GM04503 (cell line): ENCODE measurements around the gene CDHR5.
"Not testable (repeated sequence)": the region's sequence is repeated elsewhere in the genome, so short reads cannot be mapped to it uniquely, and the experiment has no call there.

ENCODE experiments used
- DNase-seq: peaks from one replicate; pipeline ENCODE4 v3.0.0-alpha.2; 2012; ENCODE audit warnings: low read depth

Gene CDHR5, protein sequence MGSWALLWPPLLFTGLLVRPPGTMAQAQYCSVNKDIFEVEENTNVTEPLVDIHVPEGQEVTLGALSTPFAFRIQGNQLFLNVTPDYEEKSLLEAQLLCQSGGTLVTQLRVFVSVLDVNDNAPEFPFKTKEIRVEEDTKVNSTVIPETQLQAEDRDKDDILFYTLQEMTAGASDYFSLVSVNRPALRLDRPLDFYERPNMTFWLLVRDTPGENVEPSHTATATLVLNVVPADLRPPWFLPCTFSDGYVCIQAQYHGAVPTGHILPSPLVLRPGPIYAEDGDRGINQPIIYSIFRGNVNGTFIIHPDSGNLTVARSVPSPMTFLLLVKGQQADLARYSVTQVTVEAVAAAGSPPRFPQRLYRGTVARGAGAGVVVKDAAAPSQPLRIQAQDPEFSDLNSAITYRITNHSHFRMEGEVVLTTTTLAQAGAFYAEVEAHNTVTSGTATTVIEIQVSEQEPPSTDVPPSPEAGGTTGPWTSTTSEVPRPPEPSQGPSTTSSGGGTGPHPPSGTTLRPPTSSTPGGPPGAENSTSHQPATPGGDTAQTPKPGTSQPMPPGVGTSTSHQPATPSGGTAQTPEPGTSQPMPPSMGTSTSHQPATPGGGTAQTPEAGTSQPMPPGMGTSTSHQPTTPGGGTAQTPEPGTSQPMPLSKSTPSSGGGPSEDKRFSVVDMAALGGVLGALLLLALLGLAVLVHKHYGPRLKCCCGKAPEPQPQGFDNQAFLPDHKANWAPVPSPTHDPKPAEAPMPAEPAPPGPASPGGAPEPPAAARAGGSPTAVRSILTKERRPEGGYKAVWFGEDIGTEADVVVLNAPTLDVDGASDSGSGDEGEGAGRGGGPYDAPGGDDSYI

DNA sequence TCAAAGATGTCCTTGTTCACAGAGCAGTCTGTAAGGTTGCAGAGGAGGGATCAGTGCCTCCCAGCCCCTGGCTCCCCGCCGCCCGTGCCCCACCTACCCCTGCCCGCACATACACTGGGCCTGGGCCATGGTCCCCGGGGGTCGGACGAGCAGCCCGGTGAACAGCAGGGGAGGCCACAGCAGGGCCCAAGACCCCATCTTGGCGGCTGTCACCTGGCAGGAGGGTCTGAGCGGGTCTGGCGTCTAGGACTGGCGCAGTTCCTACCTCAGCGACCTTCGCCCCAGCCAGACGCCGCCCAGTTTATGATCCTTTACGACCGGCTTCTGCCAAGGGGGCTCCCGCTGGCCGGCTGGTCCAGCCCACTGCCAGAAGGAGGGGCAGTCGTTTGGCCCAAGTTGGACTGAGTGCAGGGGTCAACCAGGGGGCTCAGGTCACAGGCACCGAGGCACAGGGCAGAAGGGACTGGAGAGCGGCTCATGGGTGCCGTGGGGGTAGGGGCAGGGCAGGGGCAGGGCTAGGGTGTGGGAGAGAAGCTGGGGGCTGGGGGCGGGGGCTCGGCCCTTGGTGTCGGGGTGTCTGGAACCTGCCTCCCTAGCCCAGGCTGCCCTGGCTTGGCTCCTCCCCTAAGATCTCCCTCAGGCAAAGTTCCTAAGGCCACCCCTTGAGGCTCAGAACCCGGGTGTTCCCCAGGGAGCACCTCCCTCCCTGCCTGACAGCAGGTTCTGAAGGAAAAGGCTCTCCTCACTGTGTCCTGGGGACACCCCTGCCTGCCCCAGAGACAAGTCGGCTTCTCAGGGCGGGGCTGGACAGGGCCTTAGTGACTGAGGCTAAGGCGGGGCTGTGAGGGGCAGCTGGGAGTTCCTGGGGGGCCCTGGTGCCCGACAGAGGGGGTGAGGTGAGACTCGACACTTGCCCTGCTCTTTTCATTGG lies at the start of gene CDHR5:
CDHR5 (minus strand) TSS at position 251 of the 931 bp plus-strand sequence; CDS start at position 198, 53 bp downstream.
- DNase-seq: no peak

DNA sequence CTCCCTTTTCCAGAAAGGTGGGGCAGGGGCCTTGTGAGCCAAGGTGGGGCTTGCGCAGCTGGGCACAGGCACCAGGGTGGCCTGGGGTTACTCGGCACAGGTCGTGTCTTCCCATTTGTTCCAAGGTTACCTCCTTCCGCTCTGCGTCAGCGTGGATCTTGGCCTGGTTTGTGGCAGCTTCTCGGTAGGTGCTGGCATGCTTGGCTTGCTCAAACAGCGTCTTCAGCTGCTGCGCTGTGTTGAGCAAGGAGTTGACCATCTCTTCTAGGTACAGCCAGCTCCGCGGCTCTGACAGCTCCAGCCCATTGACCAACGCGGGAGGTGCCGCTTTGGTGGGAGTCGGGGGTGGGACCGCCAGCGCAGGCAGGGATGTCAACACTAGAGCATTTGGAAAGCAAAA lies 49.7 kb upstream of the CDHR5 start:
- no peak for DNase-seq

DNA sequence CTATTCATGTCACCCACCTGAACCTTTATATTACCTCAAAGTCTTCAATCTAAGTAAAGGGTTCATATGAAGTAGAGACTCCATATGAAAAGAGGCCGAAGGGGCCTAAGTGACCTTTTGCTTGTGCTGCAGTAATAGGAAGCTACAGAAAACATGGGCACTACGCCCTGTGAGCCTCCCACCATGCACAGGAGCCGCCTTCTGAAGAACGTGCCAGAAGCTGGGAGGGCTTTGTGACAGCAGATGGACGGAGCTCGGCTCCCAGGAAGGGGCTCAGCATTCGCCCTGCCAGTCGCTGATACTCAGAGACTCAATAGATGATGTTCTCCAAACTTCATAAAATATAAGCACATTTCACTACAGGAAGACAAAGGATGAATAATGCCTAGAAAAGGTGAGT lies 49.1 kb upstream of the CDHR5 start:
- no peak for DNase-seq

DNA sequence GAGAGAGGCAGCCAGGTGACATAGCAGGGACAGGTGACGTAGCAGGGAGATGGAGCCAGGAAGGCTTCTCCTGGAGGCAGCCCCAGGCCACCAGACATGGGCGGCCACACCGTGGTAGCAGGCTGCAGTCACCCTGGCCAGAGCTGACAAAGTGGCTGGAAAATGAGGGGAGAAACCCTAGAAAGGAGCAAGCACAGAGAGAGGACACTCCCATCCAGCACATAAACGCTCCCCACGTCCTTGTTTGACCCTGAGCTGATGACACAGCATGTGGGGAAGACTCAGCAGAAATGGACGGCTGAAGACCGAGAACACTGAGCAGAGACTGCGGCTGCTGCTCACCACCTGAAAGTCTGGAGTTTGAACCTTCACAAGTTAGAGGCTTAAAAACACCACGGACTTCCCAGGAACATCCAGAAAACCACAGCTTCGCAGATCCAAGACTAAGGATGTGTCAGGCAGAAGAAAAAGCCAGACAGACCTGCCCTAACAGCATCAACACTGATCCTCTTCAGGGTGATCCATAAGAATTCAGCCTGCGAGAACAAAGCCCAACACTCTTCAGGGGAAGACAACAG lies 41.0 kb upstream of the CDHR5 start:
- peak; percentile 35 for DNase-seq

DNA sequence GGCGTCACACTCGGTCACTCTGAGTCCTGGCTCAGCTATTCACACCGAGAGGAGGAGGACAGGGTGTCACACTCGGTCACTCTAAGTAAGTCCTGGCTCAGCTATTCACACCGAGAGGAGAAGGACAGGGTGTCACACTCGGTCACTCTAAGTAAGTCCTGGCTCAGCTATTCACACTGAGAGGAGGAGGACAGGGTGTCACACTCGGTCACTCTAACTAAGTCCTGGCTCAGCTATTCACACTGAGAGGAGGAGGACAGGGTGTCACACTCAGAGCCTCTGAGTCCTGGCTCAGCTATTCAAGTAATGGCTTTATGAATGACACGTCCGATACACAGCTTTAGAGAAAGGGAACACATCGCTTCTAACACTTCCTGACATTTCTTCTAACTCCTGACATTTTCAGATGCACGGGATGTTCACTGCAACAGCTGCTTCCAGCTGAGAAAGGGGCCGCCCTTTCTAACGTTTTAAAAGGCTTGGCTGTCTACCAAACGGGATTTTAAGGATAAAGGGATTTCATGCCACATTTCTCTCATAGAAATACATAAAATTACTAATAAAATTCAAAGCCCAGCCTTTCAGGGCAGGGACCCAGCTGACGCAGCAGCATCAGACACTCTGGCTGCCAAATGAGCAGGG lies 40.4 kb upstream of the CDHR5 start:
- DNase-seq: peak; percentile 5

DNA sequence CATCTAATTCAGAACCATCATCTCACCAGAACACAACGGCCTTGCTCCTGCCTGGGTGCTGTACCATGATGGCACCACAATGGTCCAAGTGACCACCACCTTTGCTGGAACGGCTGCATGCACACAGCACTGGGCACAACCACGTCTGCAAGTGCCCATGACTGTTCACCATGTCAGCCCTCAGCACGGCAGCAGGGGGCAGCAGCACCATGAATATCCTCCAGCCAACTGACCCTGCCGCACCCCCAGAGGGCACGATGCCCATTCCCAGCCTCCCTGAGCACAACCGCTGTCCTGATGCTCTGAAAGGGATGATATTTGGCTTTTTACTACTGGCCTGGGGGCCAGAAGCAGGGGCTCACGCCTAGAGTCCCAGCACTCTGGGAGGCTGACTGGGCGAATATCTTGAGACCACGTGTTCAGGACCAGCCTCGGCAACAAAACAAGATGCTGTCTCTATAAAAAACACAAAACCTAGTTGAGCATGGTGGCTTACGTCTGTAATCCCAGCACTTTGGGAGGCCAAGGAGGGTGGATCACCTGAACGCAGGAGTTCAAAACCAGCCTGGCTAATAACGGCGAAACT lies 38.0 kb upstream of the CDHR5 start:
- no peak for DNase-seq

DNA sequence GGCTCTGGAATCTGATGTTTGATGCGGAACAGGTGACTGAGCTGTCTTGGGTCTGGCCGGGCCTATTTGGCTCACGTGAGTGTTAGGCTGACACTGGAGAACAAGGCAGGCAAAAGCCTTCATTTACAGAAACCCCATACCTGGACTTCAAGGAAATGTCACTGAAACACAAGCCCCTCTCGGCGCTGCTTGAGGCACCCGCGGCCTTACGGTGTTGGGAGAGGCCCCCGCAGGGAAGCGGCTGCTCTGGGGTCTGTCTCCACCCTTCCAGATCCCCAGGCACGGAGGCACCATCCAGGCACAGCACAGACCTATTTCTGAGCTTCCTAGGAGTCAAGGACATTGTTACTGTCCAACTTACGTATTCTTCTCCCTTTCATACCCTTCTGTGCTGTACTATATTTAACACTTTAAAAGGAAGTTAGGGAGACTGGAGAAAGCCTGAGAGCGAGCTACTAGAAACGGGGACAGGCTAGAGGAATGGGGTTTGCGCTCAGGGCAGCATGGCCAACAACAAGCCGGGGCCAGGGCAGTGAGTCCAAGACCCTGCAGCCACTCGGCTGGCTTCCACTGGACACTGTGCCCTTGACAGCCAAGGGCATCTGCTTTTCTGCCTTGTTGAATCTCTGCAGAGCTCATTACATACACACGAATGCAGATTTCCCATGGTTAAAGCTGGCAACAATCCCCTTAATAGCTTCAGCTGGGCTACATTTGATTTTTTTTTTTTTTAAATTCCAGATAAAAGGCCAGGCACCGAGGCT lies 36.1 kb upstream of the CDHR5 start:
- DNase-seq: no peak

DNA sequence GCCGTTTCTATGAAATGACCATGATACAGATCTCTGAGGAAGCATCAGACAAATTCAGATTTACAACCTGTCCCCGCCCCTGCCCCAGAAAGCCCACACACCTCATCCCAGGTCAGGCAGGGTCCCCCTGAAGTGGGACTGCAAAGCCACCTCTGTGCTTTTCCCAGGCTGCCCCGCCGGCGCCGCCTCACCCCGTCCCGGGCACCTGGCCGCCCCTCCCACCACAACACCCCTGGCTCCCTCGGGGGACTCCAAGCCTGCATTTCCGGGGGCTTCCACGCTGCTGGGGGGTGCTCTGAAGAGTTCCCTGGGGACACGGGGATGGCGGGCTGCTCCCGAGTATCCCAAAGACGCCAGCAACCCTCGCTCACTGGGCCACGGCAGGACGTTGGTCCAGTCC lies 35.5 kb upstream of the CDHR5 start:
- no peak for DNase-seq

DNA sequence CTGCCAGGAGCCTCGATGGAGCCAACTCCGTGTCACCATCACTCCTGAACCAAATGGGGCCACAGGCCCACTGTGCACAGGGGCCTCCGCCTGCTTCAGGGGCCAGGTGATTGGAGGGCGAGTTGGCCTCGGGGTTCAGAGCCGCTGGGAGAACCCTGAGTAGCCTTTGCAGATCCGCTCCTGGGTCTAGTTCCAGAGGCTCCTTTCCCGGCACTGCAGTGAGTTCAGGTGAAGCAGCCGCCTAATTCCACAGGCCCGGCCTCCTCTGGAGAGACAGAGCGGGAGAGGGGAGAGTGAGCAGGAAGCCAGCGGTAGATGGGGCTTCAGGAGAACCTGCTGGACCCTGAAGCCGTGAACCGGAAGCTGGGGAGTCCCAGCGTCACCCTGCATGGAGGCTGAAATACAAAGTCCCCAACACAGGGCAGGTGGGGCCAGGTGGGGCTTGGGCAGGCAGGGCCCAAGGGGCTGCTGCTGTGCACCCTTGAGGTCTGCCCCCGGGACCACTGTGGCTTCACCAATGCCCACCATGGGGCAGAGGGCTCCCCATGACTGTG lies 34.9 kb upstream of the CDHR5 start:
- DNase-seq: no peak

DNA sequence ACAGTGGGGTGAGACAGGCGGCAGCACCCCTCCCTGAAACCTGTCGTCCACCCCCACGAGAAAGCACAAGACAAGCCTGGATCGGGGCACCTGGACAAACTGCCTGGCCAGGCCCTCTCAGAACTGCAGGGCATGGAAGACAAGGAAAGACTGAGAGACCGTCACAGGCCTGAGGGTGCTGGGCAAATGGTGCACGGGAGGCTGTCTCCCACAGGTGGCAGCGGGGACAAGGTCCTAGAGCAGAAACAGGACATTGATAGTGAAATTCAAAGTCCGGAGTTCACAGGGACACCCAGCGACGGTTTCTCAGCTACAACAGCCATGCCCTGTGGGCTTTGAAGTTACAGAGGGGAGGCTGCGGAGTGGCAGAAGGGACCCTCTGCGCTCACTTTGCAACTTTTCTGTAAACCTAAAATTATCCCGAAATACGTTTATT lies 33.0 kb upstream of the CDHR5 start:
- DNase-seq: no peak

DNA sequence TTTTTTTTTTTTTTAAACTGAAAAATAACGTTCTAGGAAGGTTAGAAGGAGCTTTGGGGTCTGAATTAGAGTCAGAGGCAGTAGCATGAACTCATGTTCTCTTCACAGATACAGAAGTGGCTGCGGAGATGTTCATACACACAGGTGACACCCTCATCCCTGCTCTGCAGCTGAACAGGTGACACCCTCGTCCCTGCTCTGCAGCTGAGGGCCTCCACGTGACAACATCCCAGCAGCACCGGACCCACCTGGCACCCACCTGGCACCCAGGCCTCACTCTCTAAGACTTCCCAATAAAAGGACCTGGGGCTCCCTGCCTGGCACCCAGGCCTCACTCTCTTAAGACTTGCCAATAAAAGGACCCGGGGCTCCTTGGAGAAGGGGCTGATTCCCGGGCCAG lies 32.1 kb upstream of the CDHR5 start:
- no peak for DNase-seq

DNA sequence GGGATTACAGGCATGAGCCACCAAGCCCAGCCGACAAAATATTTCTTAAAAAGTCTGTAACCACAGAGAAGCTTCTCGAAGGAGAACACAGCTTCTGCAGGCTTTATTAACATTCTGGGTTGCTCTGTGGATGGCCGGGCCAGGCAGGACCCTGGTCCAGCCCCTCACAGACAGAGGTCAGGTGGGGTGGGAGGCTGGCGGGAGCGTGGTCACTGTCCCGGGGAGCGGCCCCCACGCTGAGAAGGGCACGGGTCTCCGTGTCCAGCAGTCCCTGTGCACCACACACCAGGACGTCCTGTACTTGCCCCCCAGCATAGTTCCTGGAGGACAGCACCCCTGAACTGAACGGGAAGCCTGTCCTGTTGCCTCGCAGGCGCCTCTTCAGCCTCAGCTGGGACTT lies 31.7 kb upstream of the CDHR5 start:
- DNase-seq: no peak

DNA sequence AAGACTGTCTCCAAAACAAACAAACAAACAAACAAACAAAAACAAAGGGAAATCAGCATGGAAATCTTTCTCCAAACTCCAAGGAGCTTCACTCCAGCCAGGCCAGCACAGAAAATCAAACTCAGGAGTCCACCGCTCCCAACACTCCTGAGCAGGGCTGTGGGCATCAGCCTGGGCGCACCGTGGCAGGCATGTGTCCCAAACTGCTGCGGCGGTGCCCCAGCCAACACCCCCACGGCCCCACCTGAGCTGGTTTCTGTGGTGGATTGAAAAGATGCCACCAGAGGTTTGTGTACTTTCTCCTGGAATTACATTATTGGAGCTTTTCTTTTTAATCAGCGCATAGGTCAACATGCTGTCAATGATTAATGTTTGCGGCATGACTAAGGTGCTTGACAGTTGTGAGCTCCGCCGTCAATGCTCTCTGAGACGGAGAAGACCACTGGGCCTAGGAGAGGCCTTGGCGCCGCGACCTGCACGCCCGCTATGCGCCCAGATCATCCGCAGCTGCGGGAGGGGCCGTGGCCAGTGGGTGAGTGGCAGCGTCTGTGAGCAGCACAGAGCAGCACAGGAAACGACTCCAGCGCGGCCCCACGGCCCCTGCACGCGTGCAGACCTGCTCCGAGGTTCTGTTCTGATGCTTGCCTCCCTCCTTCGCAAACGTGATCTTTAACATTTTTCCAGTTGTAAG lies 30.4 kb upstream of the CDHR5 start:
- no peak for DNase-seq

DNA sequence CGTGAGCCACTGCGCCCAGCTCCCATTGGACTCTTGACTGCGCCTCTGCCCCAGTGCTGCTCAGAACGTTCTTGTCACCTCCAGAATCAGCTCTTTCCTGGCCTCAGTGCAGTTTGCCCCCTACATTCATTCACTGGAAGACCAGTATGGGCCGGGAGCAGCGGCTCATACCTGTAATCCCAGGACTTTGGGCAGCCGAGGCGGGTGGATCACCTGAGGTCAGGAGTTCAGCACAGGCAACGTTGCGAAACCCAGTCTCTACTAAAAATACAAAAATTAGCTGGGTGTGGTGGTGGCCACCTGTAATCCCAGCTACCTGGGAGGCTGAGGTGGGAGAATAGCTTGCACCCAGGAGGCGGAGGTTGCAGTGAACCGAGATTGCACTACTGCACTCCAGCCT lies 29.7 kb upstream of the CDHR5 start:
- DNase-seq: not testable (repeated sequence)

DNA sequence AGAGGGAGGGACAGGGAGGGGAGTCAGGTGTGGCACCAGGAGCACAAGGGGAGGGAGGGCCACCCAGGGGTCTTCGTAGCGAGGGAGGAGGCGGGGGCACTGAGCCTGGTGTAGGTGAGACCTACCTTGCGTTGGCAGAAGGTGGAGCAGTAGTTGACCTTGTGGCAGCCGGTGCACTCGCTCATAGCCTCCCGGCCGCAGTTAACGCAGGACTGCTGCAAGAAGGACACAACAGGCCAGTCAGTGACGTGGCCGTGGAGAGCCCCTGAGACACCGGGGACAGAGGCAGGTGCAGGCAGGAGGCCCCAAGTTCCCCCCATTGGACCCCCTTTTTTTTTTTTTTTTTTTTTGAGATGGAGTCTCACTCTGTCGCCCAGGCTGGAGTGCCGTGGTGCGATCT lies 29.1 kb upstream of the CDHR5 start:
- DNase-seq: no peak

DNA sequence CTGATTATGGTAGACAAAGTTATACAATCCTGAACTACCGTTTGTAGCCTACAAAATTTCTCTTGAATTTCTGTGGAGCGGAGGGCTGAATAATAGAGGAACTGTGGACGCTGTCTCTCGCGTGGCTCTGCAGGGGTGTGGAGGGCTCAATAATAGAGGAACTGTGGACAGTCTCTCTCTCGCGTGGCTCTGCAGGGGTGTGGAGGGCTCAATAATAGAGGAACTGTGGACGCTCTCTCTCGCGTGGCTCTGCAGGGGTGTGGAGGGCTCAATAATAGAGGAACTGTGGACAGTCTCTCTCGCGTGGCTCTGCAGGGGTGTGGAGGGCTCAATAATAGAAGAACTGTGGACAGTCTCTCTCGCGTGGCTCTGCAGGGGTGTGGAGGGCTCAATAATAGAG lies 28.4 kb upstream of the CDHR5 start:
- DNase-seq: not testable (repeated sequence)

DNA sequence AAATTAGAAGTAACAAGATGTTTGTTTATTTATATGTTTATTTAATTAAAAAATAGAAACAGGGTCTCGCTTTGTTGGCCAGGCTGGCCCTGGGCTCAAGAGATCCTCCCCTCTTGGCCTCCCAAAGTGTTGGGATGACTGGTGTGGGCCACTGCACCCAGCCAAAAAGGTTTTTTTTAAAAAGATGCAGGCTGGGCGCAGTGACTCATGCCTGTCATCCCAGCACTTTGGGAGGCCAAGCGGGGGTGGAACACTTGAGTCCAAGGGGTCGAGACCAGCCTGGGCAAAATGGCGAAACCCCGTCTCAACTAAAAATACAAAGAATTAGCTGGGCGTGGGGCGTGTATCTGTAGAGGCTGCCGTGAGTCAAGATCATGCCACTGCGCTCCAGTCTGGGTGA lies 25.7 kb upstream of the CDHR5 start:
- DNase-seq: no peak

DNA sequence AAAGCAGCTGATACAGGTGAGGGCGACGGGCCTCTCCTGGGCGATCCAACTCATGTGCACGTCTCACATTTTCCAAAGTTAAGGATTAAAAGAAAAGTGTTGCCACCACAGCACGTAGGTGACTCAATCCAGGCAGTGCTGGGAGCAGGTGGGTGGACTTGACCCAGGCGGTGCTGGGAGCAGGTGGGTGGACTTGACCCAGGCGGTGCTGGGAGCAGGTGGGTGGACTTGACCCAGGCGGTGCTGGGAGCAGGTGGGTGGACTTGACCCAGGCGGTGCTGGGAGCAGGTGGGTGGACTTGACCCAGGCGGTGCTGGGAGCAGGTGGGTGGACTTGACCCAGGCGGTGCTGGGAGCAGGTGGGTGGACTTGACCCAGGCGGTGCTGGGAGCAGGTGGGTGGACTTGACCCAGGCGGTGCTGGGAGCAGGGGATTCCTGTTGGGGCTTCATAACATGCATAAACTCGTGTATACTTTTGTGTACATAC lies 23.0 kb upstream of the CDHR5 start:
- not testable (repeated sequence) for DNase-seq

DNA sequence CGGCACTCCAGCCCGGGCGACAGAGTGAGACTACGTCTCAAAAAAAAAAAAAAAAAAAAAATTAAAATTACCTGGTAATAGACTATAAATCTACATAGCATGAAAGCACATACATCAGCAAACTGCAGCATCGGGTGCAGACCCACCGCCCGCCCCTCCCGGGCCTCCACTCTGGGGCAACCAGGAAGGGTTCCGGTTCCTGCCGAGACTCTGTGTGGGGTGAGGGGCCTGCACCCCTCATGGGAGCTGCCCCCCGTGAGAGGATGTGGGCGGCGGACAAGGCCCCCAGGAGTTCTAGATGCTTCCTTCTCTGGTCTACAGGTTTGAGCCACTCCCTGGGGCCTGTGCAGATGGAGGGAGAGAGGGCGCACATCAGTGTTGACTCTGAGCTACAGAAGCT lies 21.5 kb upstream of the CDHR5 start:
- DNase-seq: no peak
